Hepatocyte (in vitro differentiated cells): ENCODE data around the gene PPP1R3G.

ENCODE experiments used
- CTCF ChIP-seq: fragments of 200-600 bp; sonication (generic); IDR thresholded peaks from 2 replicates; pipeline ENCODE4 v1.5.1; 2016; ENCODE audit warnings: antibody characterized with exemption, mild to moderate bottlenecking; ENCODE audit not compliant: poor library complexity
- EZH2 ChIP-seq: fragments of 200-600 bp; sonication (generic); IDR thresholded peaks from 2 replicates; pipeline ENCODE4 v1.6.1; 2016; ENCODE audit warnings: antibody characterized with exemption, mild to moderate bottlenecking, borderline replicate concordance
- EZH2phosphoT487 ChIP-seq: fragments of 200-600 bp; sonication (generic); IDR thresholded peaks from one replicate; pipeline ENCODE4 v1.6.1; 2018; ENCODE audit warnings: antibody characterized with exemption, mild to moderate bottlenecking, low read depth, moderate library complexity; ENCODE audit not compliant: unreplicated experiment, severe bottlenecking

DNA sequence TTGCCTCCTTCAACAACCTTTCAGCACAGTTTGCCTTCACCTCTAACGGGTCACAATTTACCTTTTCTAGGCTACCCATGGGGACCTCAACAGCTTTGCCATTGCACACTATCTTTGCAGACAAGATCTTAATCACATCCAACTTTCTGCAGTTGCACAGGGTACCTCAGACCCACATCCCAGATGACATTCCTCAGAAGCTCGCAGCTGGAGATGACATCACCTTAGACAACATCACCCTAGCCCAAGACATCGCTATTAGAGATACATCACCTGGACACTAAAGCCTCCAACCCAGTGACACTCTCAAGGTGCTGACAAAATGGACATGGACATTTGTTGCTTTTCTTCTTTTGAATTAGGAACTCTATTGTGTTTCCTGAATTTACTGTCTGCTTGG, 42.7 kb upstream of the PPP1R3G start:
- TF ChIP-seq CTCF = no peak
- no peak for TF ChIP-seq EZH2
- TF ChIP-seq EZH2phosphoT487 = no peak
